Uterus (tissue), 2 donors: ENCODE data around the gene PIK3C2G.

Experiments
- POLR2A ChIP-seq, 2 donors: fragments of 450-650 bp; IDR thresholded peaks; one replicate each; pipeline ENCODE4 v1.6.1; 2016; ENCODE audit warnings: antibody characterized with exemption in 2 of 2, mild to moderate bottlenecking in 1 of 2, moderate library complexity in 1 of 2
- TF ChIP-seq, protein P1 (sequence below), 4 experiments: fragments of 200-600 bp in 2 of 4; fragments of 450-650 bp in 2 of 4; sonication (generic) in 2 of 4; IDR thresholded peaks; one replicate each; pipeline ENCODE4 v1.5.1; 2016 to 2019; ENCODE audit warnings: antibody characterized with exemption in 4 of 4, mild to moderate bottlenecking in 2 of 4, moderate library complexity in 1 of 4

- no peak for TF ChIP-seq POLR2A (IDR thresholded peaks at IDR 0.05)
- TF ChIP-seq, protein P1, sequence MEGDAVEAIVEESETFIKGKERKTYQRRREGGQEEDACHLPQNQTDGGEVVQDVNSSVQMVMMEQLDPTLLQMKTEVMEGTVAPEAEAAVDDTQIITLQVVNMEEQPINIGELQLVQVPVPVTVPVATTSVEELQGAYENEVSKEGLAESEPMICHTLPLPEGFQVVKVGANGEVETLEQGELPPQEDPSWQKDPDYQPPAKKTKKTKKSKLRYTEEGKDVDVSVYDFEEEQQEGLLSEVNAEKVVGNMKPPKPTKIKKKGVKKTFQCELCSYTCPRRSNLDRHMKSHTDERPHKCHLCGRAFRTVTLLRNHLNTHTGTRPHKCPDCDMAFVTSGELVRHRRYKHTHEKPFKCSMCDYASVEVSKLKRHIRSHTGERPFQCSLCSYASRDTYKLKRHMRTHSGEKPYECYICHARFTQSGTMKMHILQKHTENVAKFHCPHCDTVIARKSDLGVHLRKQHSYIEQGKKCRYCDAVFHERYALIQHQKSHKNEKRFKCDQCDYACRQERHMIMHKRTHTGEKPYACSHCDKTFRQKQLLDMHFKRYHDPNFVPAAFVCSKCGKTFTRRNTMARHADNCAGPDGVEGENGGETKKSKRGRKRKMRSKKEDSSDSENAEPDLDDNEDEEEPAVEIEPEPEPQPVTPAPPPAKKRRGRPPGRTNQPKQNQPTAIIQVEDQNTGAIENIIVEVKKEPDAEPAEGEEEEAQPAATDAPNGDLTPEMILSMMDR (IDR thresholded peaks at IDR 0.05): no peak
Measured at GRCh38 chr12:18567787-18568186, 306.5 kb downstream of the PIK3C2G start.
